Kidney (tissue), 14 donors: ENCODE data around the gene SUPT5H. TPM values are rescaled to one million over a fixed set of nuclear protein-coding genes. Genes with fewer than 3 reads are reported as not detected.

Source experiments
- DNase-seq, 5 donors: peaks; one replicate each; pipeline ENCODE4 v3.0.0-alpha.2; 2013 to 2020
- FAIRE-seq: peaks from 2 replicates; lab custom pipeline; 2012; peaks lifted over from hg19 to GRCh38; lab: Jason Lieb, UNC
- H3K27ac ChIP-seq, 2 donors: one replicate each; pipeline ENCODE4 v1.7.0; 2013; ENCODE audit warnings: low read depth in 2 of 2, low read length in 2 of 2, inconsistent platforms in 1 of 2
- H3K27me3 ChIP-seq: one replicate; pipeline ENCODE4 v1.7.1; 2013; ENCODE audit warnings: low read length, inconsistent platforms; ENCODE audit not compliant: control insufficient read depth, insufficient read depth
- H3K36me3 ChIP-seq, 3 donors: one replicate each; pipeline versions ENCODE4 v1.7.0 to v1.7.1; 2013; ENCODE audit warnings: low read length in 3 of 3, control low read depth in 1 of 3, inconsistent platforms in 1 of 3; ENCODE audit not compliant: insufficient read depth in 3 of 3, control insufficient read depth in 2 of 3
- H3K4me1 ChIP-seq, 3 donors: one replicate each; pipeline versions ENCODE4 v1.7.0 to v1.7.1; 2013; ENCODE audit warnings: low read length in 3 of 3, inconsistent platforms in 1 of 3, low read depth in 1 of 3; ENCODE audit not compliant: control insufficient read depth in 2 of 3, insufficient read depth in 2 of 3
- H3K4me3 ChIP-seq, 3 donors: one replicate each; pipeline versions ENCODE4 v1.7.0 to v1.8.1; 2013; ENCODE audit warnings: low read length in 3 of 3, control low read depth in 1 of 3, inconsistent platforms in 1 of 3
- H3K9ac ChIP-seq, 3 donors: one replicate each; pipeline versions ENCODE4 v1.7.0 to v1.7.1; 2013; ENCODE audit warnings: low read length in 3 of 3, control low read depth in 1 of 3, inconsistent platforms in 1 of 3
- H3K9me3 ChIP-seq, 3 donors: one replicate each; pipeline versions ENCODE4 v1.7.0 to v1.7.1; 2013; ENCODE audit warnings: low read length in 3 of 3, control low read depth in 1 of 3, inconsistent platforms in 1 of 3; ENCODE audit not compliant: control insufficient read depth in 2 of 3, insufficient read depth in 1 of 3
- CTCF ChIP-seq: IDR thresholded peaks from 3 replicates; pipeline ENCODE4 v1.5.1; 2012; ENCODE audit warnings: mild to moderate bottlenecking, moderate library complexity, borderline replicate concordance; ENCODE audit not compliant: insufficient read depth; ENCODE audit errors: extremely low read depth
- intact Hi-C: fragments of 100-400 bp; cut with DNase I; formaldehyde crosslinking; loops from one replicate; pipeline ENCODE4 v1.11.1; 2022
- polyA plus RNA-seq: library from polyadenylated mRNA; stranded (reverse); fragments of 350-450 nt; fragmentation: Illumina TruSeq; extraction: RNeasy Lipid Tissue Mini Kit (QIAGEN cat#74804); gene quantifications from one replicate; pipeline ENCODE4 v1.2.3, GENCODE V29; 2014; ENCODE audit warnings: low read depth, low replicate concordance; ENCODE audit not compliant: insufficient read depth
- total RNA-seq: library from RNA; stranded (reverse); fragmentation: NEBNext Ultra II Directional; extraction: Animal tissue kit (Norgen Biotek cat#: 25700); gene quantifications from one replicate; pipeline ENCODE4 v1.2.1, GENCODE V29; 2021
- donor health status: control.
- donor health status: control.
- donor health status: control.
- donor health status: control.
- donor health status: control.
- donor health status: DM: yes; HTN: yes; CAD: no.
- donor health status: Normal renal cell carcinoma (clear cell type).

SUPT5H gene
- total and polyA plus RNA-seq, 2 donors from 2014 or later = 106 to 123 TPM

GRCh38 chr19:39403331-39404312 lies 41.8 kb upstream of the SUPT5H start:
- Histone ChIP-seq H3K27ac (peak overlapping the region; percentile 97 to 99), H3K4me1 (peaks cover 3 to 27% (median 25%) of the 10 kb centered on the region in 3 donors), H3K36me3 (peaks cover 0 to 19% (median 4%) of the 10 kb centered on the region in 3 donors), H3K9ac (peak overlapping the region in 2 of 3 donors; percentile 74 to 94), H3K4me3 (peak overlapping the region; percentile 56 to 66 (median 56)), H3K9me3 (no peaks in the 10 kb centered on the region), H3K27me3 (no peaks in the 10 kb centered on the region)
- FAIRE-seq (no peak), DNase-seq (peak; percentile 90 to 100 (median 92))
- intact Hi-C loops = no loop called here
- TF ChIP-seq CTCF = no peak

- no peak for DNase-seq
- Histone ChIP-seq H3K4me3 (no peak overlapping the region), H3K9ac (peak overlapping the region in 1 of 3 donors; percentile 26), H3K27me3 (no peaks in the 10 kb centered on the region), H3K27ac (peak overlapping the region; percentile 32 to 92), H3K9me3 (no peaks in the 10 kb centered on the region), H3K4me1 (peaks cover 5 to 27% (median 24%) of the 10 kb centered on the region in 3 donors), H3K36me3 (peaks cover 0 to 22% (median 6%) of the 10 kb centered on the region in 3 donors)
- intact Hi-C loops = no loop called here
- TF ChIP-seq CTCF = no peak
- FAIRE-seq = no peak
Observed at GRCh38 chr19:39405261-39405957, 40.0 kb upstream of the SUPT5H start.

GRCh38 chr19:39405958-39406655 lies 39.3 kb upstream of the SUPT5H start:
- peak overlapping the region; percentile 38 to 86 (median 49) for H3K9ac ChIP-seq
- no peaks in the 10 kb centered on the region for H3K27me3 ChIP-seq
- TF ChIP-seq CTCF = no peak
- peaks cover 0 to 22% (median 6%) of the 10 kb centered on the region in 3 donors for H3K36me3 ChIP-seq
- intact Hi-C loops = no loop called here
- H3K4me3 ChIP-seq = peak overlapping the region; percentile 44 to 99 (median 78)
- H3K27ac ChIP-seq = peak overlapping the region; percentile 92 to 97
- H3K9me3 ChIP-seq = no peaks in the 10 kb centered on the region
- H3K4me1 ChIP-seq = peaks cover 10 to 31% (median 27%) of the 10 kb centered on the region in 3 donors
- FAIRE-seq (no peak), DNase-seq (peak in 1 of 5 donors; percentile 98)
